Stimulated activated CD4-positive, alpha-beta T cell treated with anti-CD3 and anti-CD28 coated beads, Interleukin-12 subunit alpha, Interleukin-12 subunit beta, amount 100 ng/mL, for 48 hours (primary cell): ENCODE data around the gene WNT4.

Source experiments
- DNase-seq, 3 donors: peaks; one replicate each; pipeline ENCODE4 v3.0.0-alpha.2; 2020; ENCODE audit warnings: low read depth in 2 of 3, low spot score in 1 of 3

The WNT4 gene

DNA sequence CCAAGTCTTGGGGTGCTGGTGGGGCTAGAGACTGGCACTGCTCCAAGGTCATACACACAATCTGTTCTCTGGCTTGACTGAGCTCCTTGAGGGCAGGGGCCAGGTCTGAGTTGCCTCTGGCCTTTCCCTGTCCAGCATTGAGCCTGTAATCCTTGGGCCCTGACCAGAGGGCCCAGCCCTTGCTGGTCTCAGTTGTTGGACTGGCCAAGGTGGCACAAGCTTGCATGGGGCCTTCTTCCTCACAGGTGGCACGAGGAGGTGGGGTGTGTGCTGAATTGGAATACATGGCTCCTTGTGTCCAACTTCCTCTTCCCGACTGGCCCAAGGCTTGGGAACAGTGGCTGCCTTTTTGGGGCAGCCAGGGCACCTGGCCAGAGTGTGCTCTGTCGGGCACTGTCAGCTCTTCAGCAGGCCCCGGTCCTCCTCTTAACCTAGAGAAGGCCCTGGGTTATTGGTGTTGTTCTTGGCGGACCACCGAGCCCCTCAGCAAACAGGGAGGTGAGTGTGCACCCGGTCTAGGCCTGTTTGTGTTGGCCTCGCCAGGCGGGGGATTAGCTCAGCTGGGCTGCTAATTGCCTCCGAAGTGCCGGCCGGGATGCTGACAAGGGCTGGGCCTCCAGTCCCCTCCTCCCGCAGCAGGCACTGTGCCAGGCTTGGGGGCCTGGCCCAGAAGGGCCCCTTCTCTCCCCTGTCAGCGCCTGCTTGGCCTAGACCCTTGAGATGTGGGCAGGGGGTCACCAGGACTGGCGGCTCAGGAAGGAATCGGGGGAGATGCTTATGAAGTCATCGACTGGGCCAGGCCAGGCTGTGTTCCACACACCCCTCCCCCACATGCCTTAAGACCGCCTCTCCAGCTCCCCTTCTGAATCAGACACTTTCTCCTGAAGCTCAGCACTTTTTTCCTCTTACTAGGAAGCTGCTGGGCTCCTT, 28.5 kb downstream of the WNT4 start:
- DNase-seq = no peak

DNA sequence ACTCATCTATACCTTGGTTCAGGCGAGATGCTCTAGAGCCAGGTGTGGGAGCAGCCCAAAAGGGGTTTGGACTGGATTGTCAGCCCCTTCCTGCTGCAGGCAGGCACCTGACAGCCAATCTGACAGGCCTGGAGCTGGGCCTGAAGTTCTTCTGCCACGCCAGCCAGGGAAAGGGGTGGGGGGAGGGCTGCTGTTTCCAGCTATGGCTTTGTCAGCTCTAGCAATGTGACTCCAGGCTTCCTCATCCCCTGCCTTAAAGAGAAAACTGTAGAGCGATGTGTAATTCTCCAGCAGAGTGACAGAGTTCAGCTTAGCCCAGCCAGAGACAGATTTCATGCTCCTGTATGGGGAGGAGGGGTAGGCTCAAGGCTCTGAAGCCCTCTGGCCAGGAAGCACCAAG, 30.3 kb downstream of the WNT4 start:
- DNase-seq = no peak

DNA sequence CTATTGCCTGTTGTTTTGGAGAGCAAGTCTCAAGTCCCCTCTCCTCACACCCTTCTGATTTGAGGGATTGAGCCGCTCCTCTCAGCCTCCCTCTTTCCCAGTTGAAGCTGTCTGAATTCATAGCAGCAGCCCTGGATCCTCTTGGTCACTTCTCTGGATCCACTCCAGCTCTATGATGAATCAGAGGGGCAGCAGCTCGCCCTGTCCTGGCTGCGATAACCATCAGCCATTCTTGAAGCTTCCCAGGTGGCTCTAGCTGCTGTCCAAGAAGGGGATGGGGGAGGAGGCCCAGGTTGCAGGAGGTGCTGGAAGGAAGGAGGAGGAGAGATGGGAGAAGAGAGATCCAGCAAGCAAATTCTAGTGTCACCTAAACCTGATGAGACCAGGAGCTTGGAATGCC, 31.3 kb downstream of the WNT4 start:
- DNase-seq = no peak

GRCh38 chr1:22111115-22111514, 31.8 kb downstream of the WNT4 start:
- no peak for DNase-seq

DNA sequence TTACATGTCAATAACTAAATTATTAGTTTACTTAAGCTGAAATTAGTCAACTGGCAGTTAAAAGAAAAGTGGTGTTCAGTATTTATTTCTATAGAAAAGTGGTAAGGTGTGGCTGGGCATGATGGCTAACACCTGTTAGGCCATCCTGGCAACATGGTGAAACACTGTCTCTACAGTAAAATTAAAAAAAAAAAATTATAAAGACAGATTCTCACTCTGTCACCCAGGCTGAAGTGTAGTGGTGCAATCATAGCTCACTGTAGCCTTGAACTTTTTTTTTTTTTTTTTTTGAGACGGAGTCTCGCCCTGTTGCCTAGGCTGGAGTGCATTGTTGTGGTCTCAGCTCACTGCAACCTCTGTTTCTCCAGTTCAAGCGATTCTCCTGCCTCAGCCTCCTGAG, 32.9 kb downstream of the WNT4 start:
- DNase-seq = no peak

- DNase-seq = no peak
These were observed 34.4 kb downstream of the WNT4 start for GRCh38 chr1:22108339-22109105.

GRCh38 chr1:22107126-22107525, 35.8 kb downstream of the WNT4 start:
- DNase-seq = no peak

DNA sequence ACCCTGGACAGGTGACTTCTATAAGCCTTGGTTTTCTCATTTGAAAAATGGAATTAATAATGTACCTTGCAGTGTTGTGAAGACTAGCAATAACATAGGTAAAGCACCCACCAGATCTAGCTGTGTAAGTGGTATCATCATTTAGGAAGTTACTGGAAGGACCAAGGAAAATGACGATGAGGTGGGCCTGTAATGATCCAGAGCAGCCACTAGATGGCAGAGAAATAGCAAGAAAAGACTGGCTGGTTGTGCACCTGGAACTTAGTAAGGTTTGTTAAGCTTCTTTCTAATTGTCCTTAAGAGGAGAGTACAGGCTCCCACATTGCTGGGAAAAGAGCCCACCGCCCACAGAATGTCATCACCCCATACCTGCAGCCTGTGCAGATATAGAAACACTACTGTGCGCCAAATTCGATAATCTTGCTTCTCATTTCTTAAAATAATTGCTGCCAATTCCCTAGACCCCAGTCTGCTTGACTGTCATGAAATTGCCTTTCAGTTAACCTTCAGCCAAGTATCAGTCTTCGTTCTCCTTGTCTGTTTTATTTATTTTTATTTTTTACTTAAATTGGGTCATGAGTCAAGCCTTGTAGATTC, 37.2 kb downstream of the WNT4 start:
- no peak for DNase-seq

- peak in 1 of 3 donors; percentile 14 for DNase-seq
These were observed 37.9 kb downstream of the WNT4 start for GRCh38 chr1:22104865-22105437.

GRCh38 chr1:22104094-22104493, 38.8 kb downstream of the WNT4 start:
- no peak for DNase-seq

DNA sequence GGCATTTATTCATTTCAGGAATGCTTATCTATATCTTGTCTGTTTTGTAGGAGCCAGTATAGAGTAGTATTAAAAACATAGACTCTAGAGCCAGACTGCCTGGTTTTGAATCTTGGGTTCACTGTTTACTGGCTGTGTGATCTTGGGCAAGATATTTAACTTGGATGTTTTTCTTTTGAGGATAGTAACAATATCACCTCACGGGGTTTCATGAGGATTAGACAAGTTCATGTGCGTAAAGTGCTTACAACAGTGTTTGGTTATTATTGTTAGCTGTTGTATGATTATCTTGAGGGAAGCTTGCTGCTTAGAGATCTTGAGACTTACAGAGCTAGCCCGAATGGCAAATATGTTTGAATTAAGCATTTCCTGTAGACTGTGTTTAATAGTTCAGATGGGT, 40.2 kb downstream of the WNT4 start:
- DNase-seq = no peak

DNA sequence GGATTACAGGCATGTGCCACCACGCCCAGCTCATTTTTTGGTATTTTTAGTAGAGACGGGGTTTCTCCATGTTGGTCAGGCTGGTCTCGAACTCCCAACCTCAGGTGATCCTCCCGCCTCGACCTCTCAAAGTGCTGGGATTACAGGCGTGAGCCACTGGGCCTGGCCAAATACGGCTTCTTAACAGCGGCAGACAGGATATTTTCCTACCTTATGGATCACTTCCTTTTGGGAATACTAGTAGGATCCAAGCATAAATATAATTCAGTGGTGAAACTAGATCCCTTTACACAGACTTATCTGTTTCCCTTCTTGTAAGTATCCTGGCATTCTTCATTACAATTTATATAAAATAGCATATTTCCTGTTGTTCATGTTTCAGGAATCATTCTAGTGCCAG, 40.9 kb downstream of the WNT4 start:
- DNase-seq = no peak

DNA sequence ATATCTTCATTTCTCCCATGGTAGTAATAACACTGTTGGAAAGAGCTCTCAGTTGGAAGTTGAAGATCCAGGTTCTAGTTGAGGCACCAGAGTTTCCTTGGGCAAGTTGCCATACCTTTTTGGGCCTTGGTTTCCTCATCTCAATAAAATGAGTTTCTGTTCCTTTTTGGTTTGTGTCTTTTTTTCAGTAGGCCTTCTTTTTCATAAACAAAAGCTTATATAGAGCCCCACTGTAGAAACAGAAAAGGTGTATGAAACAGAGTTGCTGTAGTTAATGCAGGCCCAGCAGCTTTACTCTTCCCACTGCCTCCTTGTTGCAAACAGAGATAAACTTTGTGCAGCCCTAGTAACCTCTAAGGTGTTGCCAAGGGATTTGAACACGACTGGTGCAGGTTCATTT, 41.7 kb downstream of the WNT4 start:
- no peak for DNase-seq

DNA sequence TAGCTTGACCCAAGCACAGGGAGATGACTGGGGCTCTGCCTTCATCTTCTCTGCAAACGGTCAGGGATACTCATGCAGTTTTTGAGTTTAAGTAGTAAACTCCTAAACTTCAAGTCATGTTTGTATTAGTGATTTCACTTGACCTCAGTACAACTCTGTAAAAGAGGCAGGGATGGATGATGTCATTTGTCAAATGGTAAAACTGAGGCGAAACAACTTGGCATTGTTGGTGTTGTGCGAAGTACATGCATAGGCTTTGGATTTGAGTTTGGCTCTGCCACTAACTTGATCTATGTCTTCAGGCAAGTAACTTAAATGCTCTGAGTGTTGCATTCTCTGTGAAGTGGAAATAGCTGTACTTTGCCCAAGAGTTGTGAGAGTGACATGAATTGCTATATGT, 42.7 kb downstream of the WNT4 start:
- DNase-seq = no peak

- DNase-seq = no peak
These were observed 44.1 kb downstream of the WNT4 start for GRCh38 chr1:22098752-22099151.

GRCh38 chr1:22096463-22096862, 46.4 kb downstream of the WNT4 start:
- DNase-seq = no peak

DNA sequence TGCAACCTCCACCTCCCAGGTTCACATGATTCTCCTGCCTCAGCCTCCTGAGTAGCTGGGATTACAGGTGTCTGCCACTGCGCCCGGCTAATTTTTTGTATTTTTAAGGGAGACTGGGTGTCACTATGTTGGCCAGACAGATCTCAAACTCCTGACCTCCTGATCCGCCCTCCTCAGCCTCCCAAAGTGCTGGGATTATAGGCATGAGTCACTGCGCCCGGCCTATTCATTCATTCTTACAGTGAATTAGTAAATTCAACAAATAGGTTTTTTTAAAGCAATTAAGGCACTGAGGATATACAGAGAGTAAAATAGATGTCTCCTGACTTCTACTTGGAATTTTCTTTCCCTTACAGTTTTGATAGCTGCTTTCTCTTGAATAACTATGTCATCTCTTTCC, 46.9 kb downstream of the WNT4 start:
- no peak for DNase-seq

- no peak for DNase-seq
These were observed 49.4 kb downstream of the WNT4 start for GRCh38 chr1:22093513-22093912.

DNA sequence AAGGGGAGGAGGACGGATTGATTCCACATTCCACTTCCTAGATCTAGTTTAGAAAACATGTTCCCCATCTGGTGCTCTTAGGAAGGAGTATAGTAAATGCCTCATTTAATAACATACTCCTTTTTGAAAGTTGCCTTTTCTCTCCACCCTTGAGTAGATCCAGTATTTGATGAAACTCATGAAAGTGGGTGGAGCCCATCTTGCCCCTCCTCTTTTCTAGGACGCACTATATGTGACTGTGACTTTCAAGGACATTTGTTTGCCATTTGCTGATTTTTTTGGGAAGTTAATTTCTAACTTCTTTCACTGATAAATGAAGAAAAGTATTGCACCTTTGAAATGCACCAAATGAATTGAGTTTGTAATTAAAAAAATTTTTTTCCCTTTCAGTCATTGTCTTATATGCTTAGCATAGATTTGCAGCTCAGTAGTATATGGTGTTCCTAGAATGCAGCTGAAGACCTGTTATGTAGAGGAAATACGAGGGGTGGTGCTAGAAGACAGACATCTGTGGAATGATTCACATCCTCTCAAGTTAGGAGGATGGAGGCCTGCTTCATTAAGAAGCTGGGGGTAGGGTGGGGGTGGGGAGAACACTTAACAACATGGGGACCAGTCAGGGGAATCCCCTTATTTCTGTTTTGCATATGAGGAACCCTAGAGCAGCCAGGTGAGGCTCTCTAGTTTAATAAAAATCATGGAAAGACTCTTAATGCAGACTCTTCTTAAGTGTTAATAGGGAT, 50.7 kb downstream of the WNT4 start:
- DNase-seq = peak; percentile 20 to 30 (median 24)

DNA sequence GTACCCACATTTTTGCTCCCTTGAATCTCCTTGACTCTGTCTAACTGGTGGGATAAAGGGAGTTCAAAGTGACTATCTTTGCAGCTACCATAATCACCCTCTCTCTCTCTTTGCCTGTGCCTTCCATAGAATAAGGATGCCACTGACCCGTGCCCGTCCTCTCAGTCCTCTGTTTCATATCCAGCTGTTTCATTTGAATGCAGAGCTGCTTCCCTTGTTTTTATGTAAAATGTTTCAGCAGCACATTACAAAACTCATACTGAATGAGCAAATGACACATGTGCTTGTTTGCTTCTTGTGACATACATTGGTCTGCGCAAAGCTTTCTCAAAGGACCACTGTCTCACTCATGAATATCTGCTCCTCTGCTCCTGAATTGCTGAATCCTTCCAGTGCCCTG, 52.0 kb downstream of the WNT4 start:
- DNase-seq = no peak

GRCh38 chr1:22089787-22090186, 53.1 kb downstream of the WNT4 start:
- no peak for DNase-seq
